Caco-2 (cell line): ENCODE data around the gene HIVEP3. TPM values are rescaled to one million over a fixed set of nuclear protein-coding genes. Genes with fewer than 3 reads are reported as not detected.

Experiments
- BruUV-seq: library from RNA; stranded (reverse); fragments of 400-500 nt; replicated peaks from 2 replicates; lab custom pipeline; 2021; lab: Mats Ljungman, UMichigan
- CTCF ChIA-PET: fragments of 300-600 bp; sonication (Branson Sonifier 250); formaldehyde crosslinking; loops from one replicate; lab custom pipeline; 2022; ENCODE audit warnings: antibody characterized with exemption; lab: Charles Lee
- POLR2A ChIA-PET: fragments of 300-600 bp; sonication (Branson Sonifier 250); formaldehyde crosslinking; loops from one replicate; lab custom pipeline; 2022; ENCODE audit warnings: antibody characterized with exemption; lab: Charles Lee
- DNase-seq, 2 experiments: peaks; one replicate each; pipeline versions ENCODE4 v3.0.0 to v3.0.0-alpha.2; 2020 to 2022
- H3K27me3 ChIP-seq: replicated peaks from 2 replicates; pipeline ENCODE4 v1.6.0; 2011; ENCODE audit warnings: low read length; ENCODE audit not compliant: control insufficient read depth, insufficient read depth
- H3K36me3 ChIP-seq: 2 replicates; pipeline ENCODE4 v1.5.1; 2011; ENCODE audit warnings: low read length; ENCODE audit not compliant: control insufficient read depth, insufficient read depth
- H3K4me1 ChIP-seq: fragments of 250-450 bp; sonication (Bioruptor Pico); 2 replicates; pipeline ENCODE4 v1.5.1; 2020; ENCODE audit warnings: mild to moderate bottlenecking
- H3K4me3 ChIP-seq: 2 replicates; pipeline ENCODE4 v1.5.1; 2011; ENCODE audit warnings: low read depth, mild to moderate bottlenecking, control low read depth, low read length
- H3K9me3 ChIP-seq: fragments of 250-450 bp; sonication (Bioruptor Pico); 2 replicates; pipeline ENCODE4 v1.5.1; 2020; ENCODE audit warnings: mild to moderate bottlenecking, moderate library complexity
- H3K27ac Mint-ChIP-seq: one replicate; pipeline ENCODE4 v1.8.0; 2022; ENCODE audit warnings: mixed read lengths; ENCODE audit not compliant: unreplicated experiment
- H3K27me3 Mint-ChIP-seq: one replicate; pipeline ENCODE4 v1.8.0; 2022; ENCODE audit warnings: mixed read lengths; ENCODE audit not compliant: insufficient read depth, unreplicated experiment
- H3K36me3 Mint-ChIP-seq: one replicate; pipeline ENCODE4 v1.8.0; 2022; ENCODE audit warnings: mild to moderate bottlenecking, mixed read lengths; ENCODE audit not compliant: insufficient read depth, unreplicated experiment
- H3K4me1 Mint-ChIP-seq: one replicate; pipeline ENCODE4 v1.8.0; 2022; ENCODE audit warnings: low read depth, mixed read lengths; ENCODE audit not compliant: unreplicated experiment
- H3K4me3 Mint-ChIP-seq: one replicate; pipeline ENCODE4 v1.8.0; 2022; ENCODE audit warnings: mild to moderate bottlenecking, moderate library complexity, mixed read lengths; ENCODE audit not compliant: unreplicated experiment
- H3K9me3 Mint-ChIP-seq: one replicate; pipeline ENCODE4 v1.8.0; 2022; ENCODE audit warnings: mixed read lengths; ENCODE audit not compliant: unreplicated experiment
- intact Hi-C: fragments of 100-400 bp; cut with micrococcal nuclease; formaldehyde crosslinking; loops from one replicate; pipeline ENCODE4 v1.10.0; 2022; ENCODE audit not compliant: unreplicated experiment
- total RNA-seq: library from RNA; stranded (reverse); gene quantifications from 2 replicates; pipeline ENCODE4 v1.2.3, GENCODE V29; 2022
- TF ChIP-seq, protein P1 (sequence below), 2 experiments: fragments of 200-600 bp in 1 of 2; IDR thresholded peaks; 1 replicate in 1 of 2; 2 replicates in 1 of 2; pipeline versions ENCODE4 v1.5.1 to v1.8.0; 2011 to 2022; ENCODE audit warnings: antibody characterized with exemption in 1 of 2, control low read depth in 1 of 2, inconsistent platforms in 1 of 2, low read depth in 1 of 2, low read length in 1 of 2, mild to moderate bottlenecking in 1 of 2, moderate library complexity in 1 of 2; ENCODE audit not compliant: insufficient read depth in 1 of 2, severe bottlenecking in 1 of 2, unreplicated experiment in 1 of 2

Gene HIVEP3
- total RNA-seq, 1 experiment from 2014 or later: 0.25 TPM

DNA sequence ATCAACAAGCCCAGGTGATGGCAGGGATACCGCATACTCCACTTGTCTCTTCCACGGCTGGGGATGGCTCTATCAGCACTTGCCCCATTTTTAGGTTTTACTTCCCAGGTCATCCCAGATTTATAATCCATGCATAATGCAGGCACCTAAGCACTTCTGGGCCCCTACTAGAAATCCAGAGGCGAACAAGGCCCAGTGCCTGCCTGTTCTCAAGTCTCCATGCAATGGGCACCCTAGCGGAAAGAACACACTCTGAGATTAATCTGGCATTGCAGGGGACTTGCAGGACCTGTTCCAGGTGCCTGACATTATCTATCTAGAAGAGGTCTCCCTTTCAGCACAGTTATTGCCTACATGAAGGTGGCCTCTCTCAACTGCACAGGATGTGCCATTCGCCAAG, 39.8 kb downstream of the HIVEP3 start:
- Histone ChIP-seq H3K27me3 (no peaks in the 10 kb centered on the region), H3K9me3 (no peaks in the 10 kb centered on the region), H3K36me3 (no peaks in the 10 kb centered on the region), H3K4me1 (0 out of 2 replicates have a peak, but pooled peaks cover 3% of the 10 kb centered on the region), H3K4me3 (no peak overlapping the region)
- intact Hi-C loops: no loop called here
- Mint-ChIP-seq H3K4me1 (no peaks in the 10 kb centered on the region), H3K27me3 (no peaks in the 10 kb centered on the region), H3K27ac (no peak overlapping the region), H3K36me3 (no peaks in the 10 kb centered on the region), H3K4me3 (no peak overlapping the region), H3K9me3 (no peaks in the 10 kb centered on the region)
- TF ChIP-seq, protein P1, sequence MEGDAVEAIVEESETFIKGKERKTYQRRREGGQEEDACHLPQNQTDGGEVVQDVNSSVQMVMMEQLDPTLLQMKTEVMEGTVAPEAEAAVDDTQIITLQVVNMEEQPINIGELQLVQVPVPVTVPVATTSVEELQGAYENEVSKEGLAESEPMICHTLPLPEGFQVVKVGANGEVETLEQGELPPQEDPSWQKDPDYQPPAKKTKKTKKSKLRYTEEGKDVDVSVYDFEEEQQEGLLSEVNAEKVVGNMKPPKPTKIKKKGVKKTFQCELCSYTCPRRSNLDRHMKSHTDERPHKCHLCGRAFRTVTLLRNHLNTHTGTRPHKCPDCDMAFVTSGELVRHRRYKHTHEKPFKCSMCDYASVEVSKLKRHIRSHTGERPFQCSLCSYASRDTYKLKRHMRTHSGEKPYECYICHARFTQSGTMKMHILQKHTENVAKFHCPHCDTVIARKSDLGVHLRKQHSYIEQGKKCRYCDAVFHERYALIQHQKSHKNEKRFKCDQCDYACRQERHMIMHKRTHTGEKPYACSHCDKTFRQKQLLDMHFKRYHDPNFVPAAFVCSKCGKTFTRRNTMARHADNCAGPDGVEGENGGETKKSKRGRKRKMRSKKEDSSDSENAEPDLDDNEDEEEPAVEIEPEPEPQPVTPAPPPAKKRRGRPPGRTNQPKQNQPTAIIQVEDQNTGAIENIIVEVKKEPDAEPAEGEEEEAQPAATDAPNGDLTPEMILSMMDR (IDR thresholded peaks at IDR 0.05; ENCODE audit: insufficient read depth in 1 of 2, low read depth in 1 of 2, low read length in 1 of 2, severe bottlenecking in 1 of 2, unreplicated experiment in 1 of 2): no peak
- DNase-seq: no peak
- BruUV-seq: no TSS peak
- CTCF ChIA-PET: no interaction called here
- POLR2A ChIA-PET: no interaction called here

DNA sequence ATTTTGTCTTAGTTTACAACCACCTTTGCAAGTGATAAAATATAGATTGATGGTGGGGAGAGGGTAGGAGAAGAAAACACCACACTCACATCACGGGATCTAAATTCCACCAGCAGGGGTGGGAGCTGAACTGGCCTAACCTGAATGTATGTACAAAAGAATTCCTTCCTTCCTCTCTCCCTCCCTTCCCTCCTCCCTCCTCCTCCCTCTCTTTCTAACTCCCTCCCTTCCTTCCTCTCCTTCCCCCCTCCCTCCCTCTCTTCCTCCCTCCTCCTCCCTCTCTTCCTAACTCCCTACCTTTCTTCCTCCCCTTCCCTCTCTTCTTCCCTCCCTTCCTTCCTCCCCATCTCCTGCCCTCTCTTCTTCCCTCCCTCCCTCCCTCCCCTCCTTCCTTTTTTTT, 40.2 kb downstream of the HIVEP3 start:
- intact Hi-C loops: no loop called here
- POLR2A ChIA-PET: no interaction called here
- TF ChIP-seq, protein P1 (IDR thresholded peaks at IDR 0.05; ENCODE audit: insufficient read depth in 1 of 2, low read depth in 1 of 2, low read length in 1 of 2, severe bottlenecking in 1 of 2, unreplicated experiment in 1 of 2): no peak
- BruUV-seq: no TSS peak
- no peak overlapping the region for H3K27ac Mint-ChIP-seq
- H3K4me3 Mint-ChIP-seq: no peak overlapping the region
- H3K4me1 Mint-ChIP-seq: no peaks in the 10 kb centered on the region
- Histone ChIP-seq H3K4me1 (0 out of 2 replicates have a peak, but pooled peaks cover 3% of the 10 kb centered on the region), H3K36me3 (no peaks in the 10 kb centered on the region), H3K4me3 (no peak overlapping the region), H3K27me3 (no peaks in the 10 kb centered on the region), H3K9me3 (no peaks in the 10 kb centered on the region)
- no peaks in the 10 kb centered on the region for H3K27me3 Mint-ChIP-seq
- CTCF ChIA-PET: no interaction called here
- no peaks in the 10 kb centered on the region for H3K9me3 Mint-ChIP-seq
- H3K36me3 Mint-ChIP-seq: no peaks in the 10 kb centered on the region
- no peak for DNase-seq

DNA sequence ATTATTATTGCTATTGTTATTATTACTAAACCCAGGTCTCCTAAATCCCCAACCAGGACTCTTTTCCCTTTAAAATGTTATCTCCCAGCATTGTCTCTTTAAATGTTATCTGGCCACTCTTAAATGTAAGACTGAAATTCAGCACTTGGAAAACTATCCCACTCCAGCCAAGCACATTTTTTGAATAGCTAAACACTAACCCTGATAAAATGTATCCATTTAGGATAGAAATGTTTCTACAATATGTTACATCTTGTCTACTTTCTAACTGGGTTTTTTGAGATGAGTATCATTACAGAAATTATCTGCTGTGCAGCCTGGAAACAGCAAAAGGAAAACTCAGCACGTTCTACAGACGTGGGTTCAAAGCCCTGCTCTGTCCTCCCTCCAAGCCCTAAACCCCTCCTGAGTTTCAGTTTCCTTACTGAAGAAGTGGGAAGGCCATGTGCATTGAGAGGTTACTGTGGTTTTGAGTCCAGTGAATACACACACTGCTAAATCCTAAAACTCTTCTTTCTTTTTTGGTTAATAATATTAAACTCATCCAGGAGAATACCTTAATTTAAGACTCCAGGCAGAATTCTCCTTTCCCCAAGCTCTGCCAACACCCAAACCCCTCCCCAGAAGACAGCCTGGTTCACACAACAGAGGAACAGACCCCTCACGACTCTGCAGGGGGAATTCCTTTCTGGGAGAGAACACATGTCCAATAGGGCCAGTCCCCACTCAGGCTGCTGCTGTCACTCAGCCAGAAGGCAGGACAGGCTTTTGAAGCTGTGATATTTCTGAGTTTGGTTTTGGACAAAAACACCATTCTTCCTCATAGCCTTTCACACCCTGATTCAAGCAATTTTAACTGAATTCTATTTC, 41.9 kb downstream of the HIVEP3 start:
- intact Hi-C loops: no loop called here
- DNase-seq: no peak
- no TSS peak for BruUV-seq
- H3K9me3 ChIP-seq: no peaks in the 10 kb centered on the region
- no peaks in the 10 kb centered on the region for H3K4me1 Mint-ChIP-seq
- H3K4me3 Mint-ChIP-seq: no peak overlapping the region
- no peak overlapping the region for H3K27ac Mint-ChIP-seq
- H3K27me3 ChIP-seq: no peaks in the 10 kb centered on the region
- TF ChIP-seq, protein P1 (IDR thresholded peaks at IDR 0.05; ENCODE audit: insufficient read depth in 1 of 2, low read depth in 1 of 2, low read length in 1 of 2, severe bottlenecking in 1 of 2, unreplicated experiment in 1 of 2): no peak
- CTCF ChIA-PET: no interaction called here
- no peaks in the 10 kb centered on the region for H3K36me3 Mint-ChIP-seq
- no peak overlapping the region for H3K4me3 ChIP-seq
- no peaks in the 10 kb centered on the region for H3K27me3 Mint-ChIP-seq
- 0 out of 2 replicates have a peak, but pooled peaks cover 3% of the 10 kb centered on the region for H3K4me1 ChIP-seq
- POLR2A ChIA-PET: no interaction called here
- H3K9me3 Mint-ChIP-seq: no peaks in the 10 kb centered on the region
- H3K36me3 ChIP-seq: no peaks in the 10 kb centered on the region
